GM18868 (cell line): Measurements from ENCODE around the gene CARS1.

Experiments used
- ATAC-seq: cut with Tn5 transposase; IDR thresholded peaks from one replicate; pipeline ENCODE4 v1.9.1; 2021; ENCODE audit warnings: mild to moderate bottlenecking, moderate library complexity; ENCODE audit not compliant: unreplicated experiment

The CARS1 gene

DNA sequence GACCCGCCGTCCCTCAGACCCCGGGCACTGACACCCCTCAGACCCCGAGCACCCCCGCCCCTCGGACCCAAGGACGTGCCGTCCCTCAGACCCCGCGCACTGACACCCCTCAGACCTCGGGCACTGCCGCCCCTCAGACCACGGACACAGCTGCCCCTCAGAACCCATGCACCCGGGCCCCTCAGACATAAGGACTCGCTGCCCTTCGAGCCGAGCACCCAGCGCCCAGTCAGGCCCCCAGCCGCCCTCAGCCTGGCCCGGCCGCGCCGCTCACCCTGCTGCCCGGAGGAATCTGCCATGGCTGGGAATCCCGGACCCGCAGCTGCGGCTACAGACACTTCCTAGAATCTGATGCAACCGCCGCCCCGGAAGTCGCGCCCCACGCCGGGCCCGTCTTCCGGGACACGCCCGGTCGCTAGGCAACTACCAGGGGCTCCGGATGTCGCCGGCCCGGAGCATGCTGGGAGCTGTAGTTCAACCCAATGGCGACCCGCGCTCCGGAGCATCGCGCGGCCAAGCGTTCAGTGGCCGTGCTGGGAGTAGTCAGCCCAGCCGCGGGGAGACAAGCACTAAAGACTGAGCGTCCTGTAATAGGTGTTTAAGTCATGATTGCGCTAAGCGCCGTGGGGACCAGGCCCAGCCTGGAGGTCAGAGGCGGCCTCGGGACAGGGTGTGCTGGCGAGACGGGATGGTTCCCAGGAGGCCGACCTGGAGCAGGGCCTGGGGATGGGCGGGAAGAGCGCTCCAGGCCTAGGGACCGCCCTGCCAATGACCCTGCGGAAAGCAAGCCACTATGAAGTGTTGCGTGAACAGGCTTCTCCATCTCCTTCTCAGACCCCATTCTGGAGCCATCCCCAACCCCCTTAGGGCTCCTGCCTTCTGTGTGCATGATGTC, at the start of gene CARS1:
Gene CARS1, minus strand, starts transcription at position 355 of the 895 bp plus-strand sequence. Its CDS starts 56 bp downstream, at position 299.
- ATAC-seq, result peak; percentile 97

- no peak for ATAC-seq
Observed at GRCh38 chr11:3105791-3106735, 48.8 kb upstream of the CARS1 start.

- ATAC-seq, result no peak
Observed at GRCh38 chr11:3104961-3105790, 48.0 kb upstream of the CARS1 start.

- ATAC-seq, result no peak
Observed at GRCh38 chr11:3104051-3104714, 47.0 kb upstream of the CARS1 start.

DNA sequence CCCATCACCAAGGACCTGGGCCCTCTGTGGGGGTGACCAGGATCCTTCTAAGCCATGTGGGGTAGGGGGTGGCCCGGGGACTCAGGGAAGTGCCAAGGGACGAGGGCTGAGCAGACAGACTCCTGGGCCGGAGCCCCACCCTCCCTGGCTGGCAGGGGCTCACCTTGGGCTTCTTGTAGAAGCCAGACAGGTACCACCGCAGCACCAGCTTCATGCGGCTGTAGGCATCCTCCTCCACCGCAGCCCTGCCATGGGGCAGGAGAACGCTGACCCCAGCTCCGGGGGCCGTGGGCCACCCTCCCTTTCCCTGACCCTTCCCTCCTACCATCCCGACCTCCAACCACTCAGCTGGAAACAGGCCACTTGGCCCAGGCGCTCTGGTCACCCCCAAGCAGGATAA, 45.9 kb upstream of the CARS1 start:
- ATAC-seq, result no peak

- no peak for ATAC-seq
Observed at GRCh38 chr11:3102641-3102921, 45.4 kb upstream of the CARS1 start.

- no peak for ATAC-seq
Observed at GRCh38 chr11:3101921-3102640, 44.9 kb upstream of the CARS1 start.

- ATAC-seq, result no peak
Observed at GRCh38 chr11:3099178-3099577, 42.0 kb upstream of the CARS1 start.

GRCh38 chr11:3096909-3097530, 39.8 kb upstream of the CARS1 start:
- no peak for ATAC-seq

DNA sequence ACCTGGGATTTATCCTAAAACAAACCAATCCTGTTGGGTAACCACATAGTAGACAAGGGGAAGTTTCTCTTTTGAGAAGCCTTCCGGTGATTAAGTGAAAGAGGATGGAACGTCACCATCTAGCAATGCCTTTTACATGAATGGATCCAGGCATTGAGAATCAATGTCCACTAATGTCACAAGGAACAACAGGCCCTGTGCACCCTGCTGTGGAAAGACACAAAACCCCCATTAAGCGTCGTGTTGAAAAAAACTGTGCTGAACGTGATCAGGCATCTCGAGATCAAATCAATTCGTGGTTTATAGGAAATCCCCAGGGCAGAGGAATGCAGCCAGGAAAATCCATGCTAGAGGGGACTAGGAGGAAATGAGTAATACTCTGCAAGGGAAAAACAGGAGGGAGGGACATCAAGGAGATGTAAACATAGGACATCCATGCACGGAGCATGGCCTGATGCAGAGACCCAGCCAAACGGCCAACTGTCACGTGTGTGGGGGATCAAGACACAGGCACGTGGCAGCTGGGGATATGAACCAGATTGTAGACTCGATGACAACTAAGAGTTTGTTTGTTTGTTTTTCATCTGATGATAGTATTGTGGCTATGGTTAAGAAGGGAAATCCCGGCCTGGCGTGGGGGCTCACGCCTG, 38.6 kb upstream of the CARS1 start:
- no peak for ATAC-seq

DNA sequence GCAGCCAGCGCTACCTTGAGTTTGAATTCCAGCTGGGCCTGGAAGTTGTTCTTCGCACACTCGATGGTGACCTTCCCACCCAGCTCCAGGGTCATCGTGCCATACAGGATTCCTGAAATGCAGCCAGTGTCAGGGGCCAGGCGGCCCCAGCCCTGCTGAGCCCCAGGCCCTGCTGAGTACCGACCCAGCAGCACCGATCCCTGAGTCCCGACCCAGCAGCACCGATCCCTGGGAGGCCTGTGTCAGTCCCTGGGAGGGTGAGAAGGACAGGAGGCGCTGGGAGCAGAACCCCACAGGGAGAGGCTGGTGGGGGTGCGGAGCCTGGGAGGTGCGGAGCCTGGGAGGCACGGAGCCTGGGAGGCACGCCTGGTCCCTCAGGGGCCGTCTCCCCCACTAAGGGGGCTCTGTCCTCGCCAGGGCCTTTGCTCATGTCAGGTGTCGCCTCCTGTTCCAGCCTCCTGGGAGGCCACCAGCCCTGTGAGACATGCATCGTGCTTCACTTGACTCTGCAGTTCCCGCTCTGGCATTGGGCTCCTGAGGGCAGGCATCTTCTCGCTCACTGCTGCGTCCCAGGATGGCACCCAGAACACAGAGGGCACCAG, 37.1 kb upstream of the CARS1 start:
- ATAC-seq, result no peak

DNA sequence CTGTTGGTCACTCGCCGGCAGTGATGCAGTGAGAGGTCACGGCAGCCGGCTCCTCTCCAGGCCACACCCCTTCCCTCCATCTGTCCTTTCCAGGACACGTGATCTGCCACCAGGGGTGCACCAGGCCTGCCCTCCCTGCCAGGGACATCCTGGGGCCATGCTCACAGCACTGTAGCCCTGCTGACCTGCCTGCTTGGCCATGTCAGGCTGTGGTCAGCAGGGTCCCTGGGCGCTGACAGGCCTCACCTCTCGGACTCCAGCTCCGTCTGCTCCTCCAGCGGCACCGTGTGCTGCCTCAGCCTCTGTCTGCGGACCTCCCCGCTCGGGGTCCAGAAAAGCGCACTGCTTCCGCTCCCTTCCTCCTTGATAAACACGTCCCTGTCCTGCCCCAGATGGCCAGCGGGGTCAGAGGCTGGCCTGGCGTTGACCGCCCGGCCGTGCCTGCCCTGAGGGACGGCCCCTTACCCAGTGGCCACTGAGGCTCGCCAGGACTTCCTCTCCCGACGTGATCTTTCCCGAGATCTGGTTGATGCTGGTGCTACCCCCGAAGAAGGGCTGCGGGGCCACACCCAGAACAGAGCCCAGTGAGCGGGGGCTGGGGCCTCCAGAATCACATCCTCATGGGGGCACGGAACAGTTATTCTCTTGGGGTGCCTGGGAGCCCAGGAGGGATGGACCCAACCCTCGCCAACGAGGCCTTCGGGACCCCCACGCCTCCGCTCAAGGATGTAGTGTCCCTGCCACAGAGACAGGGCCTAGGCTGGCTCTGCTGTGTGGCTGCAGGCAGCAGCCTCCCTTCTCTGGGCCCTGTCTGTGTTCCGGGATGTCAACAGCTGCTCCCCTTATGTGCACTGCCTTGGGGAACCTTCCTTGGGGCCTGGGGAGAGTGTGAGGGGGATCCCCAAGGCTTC, 36.3 kb upstream of the CARS1 start:
- ATAC-seq, result no peak

DNA sequence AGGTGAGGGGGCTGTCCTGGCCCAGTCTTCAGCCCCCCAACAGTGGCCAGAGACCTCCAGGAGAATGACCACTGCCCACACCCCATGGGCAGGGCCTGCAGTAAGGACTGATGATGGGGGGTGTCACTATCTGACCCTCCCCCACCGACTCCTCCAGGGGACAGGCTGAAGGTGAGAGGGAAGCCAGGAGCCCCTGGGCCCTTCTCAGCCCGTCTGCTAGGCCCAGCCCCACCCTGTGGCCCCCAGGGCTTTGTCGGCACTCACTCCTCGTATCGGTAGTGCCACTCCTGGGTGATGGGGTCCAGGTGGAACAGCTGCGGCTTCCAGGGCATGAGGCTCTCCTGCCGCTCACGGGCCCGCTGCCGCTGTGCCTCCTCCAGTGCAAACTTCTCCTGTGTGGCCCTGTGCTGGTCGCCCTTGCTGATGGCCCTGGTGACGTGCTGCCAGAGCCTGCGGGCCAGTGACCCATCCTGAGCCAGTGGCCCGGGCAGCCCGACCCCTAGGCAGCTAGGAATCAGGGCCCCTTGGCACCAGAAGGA, 35.4 kb upstream of the CARS1 start:
- no peak for ATAC-seq

GRCh38 chr11:3091846-3092602, 34.8 kb upstream of the CARS1 start:
- peak; percentile 65 for ATAC-seq

DNA sequence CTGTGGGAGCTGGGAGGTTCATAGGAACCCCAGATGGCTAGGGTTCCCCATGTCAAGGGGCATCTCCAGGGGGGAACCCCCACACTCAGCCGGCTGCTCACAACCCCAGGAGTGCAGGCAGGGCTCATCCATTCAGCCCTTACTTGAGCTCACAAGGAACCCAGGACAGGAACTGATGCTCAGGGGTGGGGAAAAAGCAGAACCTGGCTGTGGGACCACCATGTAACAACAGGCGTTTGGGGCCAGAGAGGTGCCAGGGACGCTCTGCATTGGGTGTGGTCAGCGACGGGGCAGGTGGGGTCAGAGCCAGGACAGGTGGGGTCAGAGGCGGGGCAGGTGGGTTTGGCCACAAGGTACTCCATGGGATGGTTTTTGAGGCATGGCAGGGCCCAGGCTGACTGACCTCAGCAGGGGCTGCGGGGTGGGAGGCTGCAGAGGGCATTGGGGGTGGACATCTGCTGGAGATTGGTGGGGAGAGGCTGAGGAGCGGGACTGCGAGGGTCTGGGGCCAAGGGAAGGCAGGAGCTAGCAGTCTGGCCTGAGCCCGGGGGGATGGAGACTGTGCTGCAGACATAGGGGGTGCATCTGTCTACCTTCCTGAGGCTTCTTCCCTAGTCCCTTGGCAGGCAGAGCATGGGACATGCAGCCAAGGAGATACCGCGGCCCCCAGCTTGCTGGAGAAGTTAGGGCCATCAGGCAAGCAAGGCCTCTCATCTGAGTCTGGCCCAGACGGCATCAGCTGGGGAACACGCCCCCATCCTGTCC, 34.0 kb upstream of the CARS1 start:
- ATAC-seq, result no peak
